ENCODE measurements around the gene LSAMP.
"Not testable (repeated sequence)": the region's sequence is repeated elsewhere in the genome, so short reads cannot be mapped to it uniquely, and the experiment has no call there.

Gene LSAMP

GRCh38 chr3:116238846-116239565, 206.3 kb downstream of the LSAMP start:
- DNase-seq: no peak

DNA sequence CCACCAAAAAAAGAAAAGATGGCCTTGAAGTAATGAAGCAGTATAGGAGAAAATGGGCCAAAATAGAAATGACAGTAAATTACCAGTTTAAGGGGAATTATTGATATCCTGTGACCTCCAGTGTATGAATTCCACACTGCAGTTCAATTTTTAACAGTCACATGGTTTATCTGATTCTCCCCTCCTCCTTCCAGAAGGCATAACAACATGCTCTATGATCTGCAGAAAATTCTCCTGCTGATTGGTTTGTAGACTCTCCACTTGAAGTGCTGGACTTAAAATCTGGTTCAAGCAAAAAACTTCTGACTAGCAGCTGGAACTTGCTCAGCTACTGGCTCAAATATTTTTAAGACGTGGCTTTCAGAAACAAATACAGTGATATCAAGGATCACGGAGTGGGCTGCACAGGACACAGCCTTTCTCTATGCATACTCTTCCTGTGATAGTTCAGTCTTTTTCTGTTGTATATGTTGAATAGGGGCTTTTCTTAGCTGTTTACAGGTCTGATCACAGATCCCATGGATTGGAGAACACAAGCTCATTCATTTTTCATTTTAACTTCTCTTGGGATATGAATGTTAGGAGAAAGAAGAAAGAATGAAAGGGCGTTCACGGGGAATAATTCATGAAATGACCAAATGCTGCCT, 211.5 kb downstream of the LSAMP start:
- DNase-seq: no peak

GRCh38 chr3:116230431-116231020, 214.8 kb downstream of the LSAMP start:
- no peak for DNase-seq

GRCh38 chr3:116226266-116226665, 219.0 kb downstream of the LSAMP start:
- DNase-seq: no peak

DNA sequence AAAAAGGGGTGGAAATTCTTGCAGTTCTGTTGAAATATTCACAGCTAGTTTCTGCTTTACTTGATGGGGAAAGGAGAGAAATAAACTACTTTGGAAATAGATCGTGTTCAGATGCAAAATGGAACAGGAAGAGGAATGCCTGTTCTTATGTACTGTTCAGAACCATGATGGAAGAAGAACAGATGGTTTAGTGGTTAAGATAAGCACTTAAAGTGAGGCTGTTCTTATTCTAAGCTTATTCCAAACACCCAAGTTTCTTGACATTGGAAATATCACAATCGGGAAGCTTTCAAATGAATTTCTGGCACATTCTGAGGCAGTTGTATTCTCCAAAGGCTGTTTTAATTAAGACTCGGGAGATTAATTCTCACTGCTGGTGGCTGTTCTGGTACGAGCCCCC, 228.5 kb downstream of the LSAMP start:
- DNase-seq: no peak

DNA sequence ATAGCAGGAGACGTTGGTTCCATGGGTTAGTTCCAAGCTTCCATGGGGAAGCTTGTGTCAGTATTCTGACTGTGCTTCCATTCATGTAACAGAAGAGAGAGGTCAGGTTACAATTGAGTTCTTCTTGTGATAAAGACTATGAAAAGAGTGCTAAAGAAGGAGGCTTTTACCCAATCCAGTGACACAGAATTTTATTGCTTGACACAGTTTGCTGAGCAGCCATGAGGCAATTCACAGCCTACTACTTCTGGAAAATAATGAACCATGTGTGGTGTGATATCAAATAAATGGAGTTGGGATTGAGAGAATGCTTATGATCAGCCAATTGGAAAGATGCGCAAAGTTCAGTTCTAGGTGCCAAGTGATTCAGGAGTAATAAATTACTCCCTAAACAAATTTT, 233.4 kb downstream of the LSAMP start:
- no peak for DNase-seq

DNA sequence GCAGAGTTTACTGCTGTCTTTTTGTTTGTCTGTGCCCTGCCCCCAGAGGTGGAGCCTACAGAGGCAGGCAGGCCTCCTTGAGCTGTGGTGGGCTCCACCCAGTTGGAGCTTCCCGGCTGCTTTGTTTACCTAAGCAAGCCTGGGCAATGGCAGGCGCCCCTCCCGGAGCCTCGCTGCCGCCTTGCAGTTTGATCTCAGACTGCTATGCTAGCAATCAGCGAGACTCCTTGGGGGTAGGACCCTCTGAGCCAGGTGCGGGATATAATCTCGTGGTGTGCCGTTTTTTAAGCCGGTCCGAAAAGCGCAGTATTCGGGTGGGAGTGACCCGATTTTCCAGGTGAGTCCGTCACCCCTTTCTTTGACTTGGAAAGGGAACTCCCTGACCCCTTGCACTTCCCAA, 236.5 kb downstream of the LSAMP start:
- DNase-seq: not testable (repeated sequence)

GRCh38 chr3:116200956-116201690, 244.2 kb downstream of the LSAMP start:
- DNase-seq: no peak

DNA sequence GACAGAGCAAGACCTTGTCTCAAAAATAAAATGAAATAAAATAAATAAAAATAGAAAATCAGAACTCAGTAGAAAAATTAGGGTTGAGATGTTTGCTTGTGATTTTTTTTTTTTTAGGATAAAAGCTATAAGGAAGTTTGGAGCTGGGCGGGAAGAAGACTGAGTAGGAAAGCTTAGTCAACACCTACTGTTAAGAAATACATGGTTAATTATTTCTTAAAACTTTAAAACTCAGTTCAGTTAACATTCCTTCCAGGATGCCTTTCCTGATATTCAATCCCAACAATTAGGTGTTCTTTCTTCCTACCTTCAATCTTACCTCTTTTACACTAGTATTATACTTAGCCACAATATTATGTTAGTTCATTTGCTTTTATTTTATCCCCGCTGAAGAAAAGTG, 246.2 kb downstream of the LSAMP start:
- no peak for DNase-seq

DNA sequence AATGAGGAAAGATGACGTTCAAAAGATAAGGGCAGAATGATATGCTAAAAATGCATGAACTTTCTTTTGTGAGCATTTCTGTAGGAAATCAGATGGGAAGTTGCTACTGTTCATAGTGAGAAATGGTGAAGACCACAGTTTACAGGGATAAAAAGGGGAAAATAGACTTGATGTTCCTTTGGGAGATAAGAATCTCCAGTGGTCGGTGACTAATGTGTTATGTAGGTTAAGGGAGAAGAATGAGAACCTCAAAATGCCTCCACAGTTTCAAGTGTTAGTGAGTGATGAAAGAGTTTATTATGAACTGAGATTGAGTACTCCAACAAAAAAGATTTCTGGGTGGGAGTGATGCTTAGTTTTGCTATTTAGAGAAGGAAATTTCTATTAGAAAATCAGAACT, 247.2 kb downstream of the LSAMP start:
- DNase-seq: no peak

GRCh38 chr3:116192464-116192863, 252.8 kb downstream of the LSAMP start:
- DNase-seq: no peak

DNA sequence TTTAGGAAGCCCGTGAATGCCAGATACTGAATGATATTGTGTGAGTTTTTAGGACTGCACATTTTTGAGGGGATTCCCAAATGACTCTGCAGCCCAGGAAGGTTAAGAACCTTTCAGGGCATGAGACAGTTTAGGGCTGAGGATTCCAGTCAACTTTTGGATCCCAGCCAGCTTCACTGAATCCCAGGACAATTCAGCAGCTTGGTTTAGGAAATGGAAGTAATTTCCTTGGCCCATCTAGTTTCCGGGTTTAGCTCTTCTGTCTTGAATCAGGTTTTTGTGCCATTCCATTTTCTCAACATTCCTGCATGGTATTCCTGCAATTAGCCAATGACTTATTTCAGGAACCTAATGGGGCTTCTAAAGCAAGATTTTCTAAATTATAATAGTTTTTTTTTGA, 253.9 kb downstream of the LSAMP start:
- DNase-seq: no peak

- DNase-seq: no peak
Measured at GRCh38 chr3:116190095-116190494, 255.2 kb downstream of the LSAMP start.

GRCh38 chr3:116188231-116188785, 257.0 kb downstream of the LSAMP start:
- DNase-seq: no peak

- no peak for DNase-seq
Measured at GRCh38 chr3:116186049-116186448, 259.2 kb downstream of the LSAMP start.

DNA sequence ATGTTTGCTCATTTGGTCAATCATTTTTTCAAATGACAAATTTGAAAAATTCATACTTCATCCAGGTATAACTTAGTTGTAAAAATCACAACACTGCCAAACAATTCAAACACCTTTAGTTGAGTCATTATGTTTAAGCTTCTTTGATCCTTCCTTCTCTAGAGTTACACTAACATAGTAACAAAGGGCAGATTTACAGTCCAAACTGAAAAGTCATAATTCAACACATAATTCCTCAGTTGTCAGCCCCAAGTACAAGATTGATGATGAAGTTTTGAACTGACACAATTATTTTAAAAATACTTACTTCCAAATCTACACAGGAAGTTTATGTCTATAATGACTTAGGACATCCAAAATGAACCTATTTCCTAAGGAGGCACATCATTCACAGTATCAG, 264.1 kb downstream of the LSAMP start:
- no peak for DNase-seq

GRCh38 chr3:116179091-116179490, 266.2 kb downstream of the LSAMP start:
- DNase-seq: no peak

GRCh38 chr3:116176974-116177555, 268.2 kb downstream of the LSAMP start:
- DNase-seq: no peak

- DNase-seq: no peak
Measured at GRCh38 chr3:116166121-116166520, 279.2 kb downstream of the LSAMP start.

GRCh38 chr3:116165641-116166040, 279.6 kb downstream of the LSAMP start:
- DNase-seq: no peak

DNA sequence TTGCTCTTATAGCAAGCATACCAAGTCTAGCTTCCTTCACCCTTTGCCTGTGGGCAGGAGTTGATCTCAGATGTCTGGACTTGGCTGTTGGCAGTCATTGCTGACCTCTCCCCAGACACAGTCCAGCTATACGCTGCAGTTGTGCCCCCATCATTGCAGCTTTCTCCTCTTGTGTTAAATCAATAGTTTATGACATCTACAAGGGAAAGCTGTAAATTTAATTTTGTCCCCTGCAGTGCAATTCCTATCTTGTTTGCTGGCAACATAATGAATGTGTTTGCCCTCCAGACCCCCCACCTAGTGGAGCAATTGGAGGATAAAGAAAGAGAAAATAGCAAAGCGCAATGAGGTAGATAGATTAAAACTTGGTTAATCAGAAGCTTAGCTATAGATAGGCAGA, 280.2 kb downstream of the LSAMP start:
- DNase-seq: no peak

- no peak for DNase-seq
Measured at GRCh38 chr3:116164039-116164438, 281.2 kb downstream of the LSAMP start.
